GM18873 (cell line): ENCODE results near the gene PIGZ.

ENCODE experiments used
- ATAC-seq: cut with Tn5 transposase; IDR thresholded peaks from one replicate; pipeline ENCODE4 v1.9.1; 2021; ENCODE audit warnings: mild to moderate bottlenecking, moderate library complexity, moderate number of reproducible peaks; ENCODE audit not compliant: unreplicated experiment, low FRiP score

PIGZ gene

GRCh38 chr3:196927571-196928453 lies 40.8 kb downstream of the PIGZ start:
- ATAC-seq, result no peak

GRCh38 chr3:196920733-196921132 lies 47.9 kb downstream of the PIGZ start:
- no peak for ATAC-seq

- ATAC-seq, result no peak
Measured at GRCh38 chr3:196918968-196919367, 49.7 kb downstream of the PIGZ start.

GRCh38 chr3:196916995-196917394 lies 51.6 kb downstream of the PIGZ start:
- no peak for ATAC-seq

DNA sequence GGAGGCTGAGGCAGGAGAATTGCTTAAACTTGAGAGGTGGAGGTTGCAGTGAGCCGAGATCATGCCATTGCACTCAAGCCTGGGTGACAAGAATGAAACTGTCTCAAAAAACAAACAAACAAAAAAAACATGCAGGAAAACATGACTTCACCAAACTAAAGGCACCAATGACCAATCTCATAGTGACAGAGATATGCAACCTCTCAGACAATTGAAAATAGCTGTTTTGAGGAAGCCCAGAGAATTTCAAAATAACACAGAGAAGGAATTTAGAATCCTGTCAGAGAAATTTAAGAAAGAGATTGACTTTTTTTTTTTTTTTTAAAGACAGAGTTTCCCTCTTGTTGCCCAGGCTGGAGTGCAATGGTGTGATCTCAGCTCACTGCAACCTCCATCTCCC lies 52.4 kb downstream of the PIGZ start:
- ATAC-seq, result no peak

GRCh38 chr3:196915375-196915774 lies 53.3 kb downstream of the PIGZ start:
- ATAC-seq, result no peak

DNA sequence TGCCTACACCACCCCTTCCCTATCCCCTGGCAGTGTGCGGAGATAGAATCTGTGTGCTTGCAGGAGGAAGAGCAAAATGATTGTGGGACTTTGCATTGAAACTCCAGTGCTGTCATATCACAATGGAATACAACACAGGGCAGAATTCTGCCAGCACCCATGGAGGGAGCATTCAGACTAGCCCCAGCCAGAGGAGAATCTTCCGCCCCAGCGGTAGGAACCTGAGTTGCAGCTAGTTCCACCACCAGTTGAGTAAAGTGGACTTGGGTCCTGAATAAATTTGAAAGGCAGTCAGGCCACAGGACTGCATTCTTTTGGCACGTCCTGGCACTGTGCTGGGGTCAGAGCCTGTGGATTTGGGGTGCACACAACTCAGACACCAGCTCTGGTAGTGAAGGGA lies 53.8 kb downstream of the PIGZ start:
- no peak for ATAC-seq

GRCh38 chr3:196903740-196904139 lies 64.9 kb downstream of the PIGZ start:
- no peak for ATAC-seq

DNA sequence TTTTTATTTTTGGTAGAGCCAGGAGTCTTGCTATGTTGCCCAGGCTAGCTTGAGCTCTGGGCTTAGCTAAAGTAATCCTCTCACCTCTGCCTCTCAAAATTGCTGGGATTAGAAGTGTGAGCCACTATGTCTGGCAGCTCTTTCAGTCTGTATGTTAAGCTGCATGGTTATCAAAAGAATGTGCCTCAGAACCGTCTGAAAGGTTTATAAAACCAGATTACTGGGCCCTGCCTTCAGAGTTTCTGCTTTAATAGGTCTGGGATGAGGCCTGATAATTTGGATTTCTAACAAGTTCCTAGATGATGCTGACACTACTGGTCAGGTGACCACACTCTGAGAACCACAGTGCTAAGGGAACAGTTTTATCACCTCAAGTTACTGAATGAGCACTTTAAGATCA lies 66.3 kb downstream of the PIGZ start:
- ATAC-seq, result no peak

- ATAC-seq, result no peak
Measured at GRCh38 chr3:196901768-196902167, 66.9 kb downstream of the PIGZ start.
